ENCODE results near the gene FAR2.

GRCh38 chr12:29229937-29230336 lies 80.9 kb downstream of the FAR2 start:
- TF ChIP-seq POLR2AphosphoS5 (IDR thresholded peaks at IDR 0.05; ENCODE audit: low read depth) (no peak), REST (IDR thresholded peaks at IDR 0.05; ENCODE audit: insufficient replicate concordance, low read depth) (no peak)

Measured in HL-60 (cell line).